NOMO-1 treated with dmso at 0.1 percent for 144 hours (cell line): ENCODE results near the gene PCED1B.
A peak's percentile ranks its signal among the peaks of the same experiment; 100 is the strongest.

Source experiments
- DNase-seq: peaks from one replicate; lab custom pipeline; 2025; ENCODE audit not compliant: unreplicated experiment; lab: John Stamatoyannopoulos, UW

The PCED1B gene

DNA sequence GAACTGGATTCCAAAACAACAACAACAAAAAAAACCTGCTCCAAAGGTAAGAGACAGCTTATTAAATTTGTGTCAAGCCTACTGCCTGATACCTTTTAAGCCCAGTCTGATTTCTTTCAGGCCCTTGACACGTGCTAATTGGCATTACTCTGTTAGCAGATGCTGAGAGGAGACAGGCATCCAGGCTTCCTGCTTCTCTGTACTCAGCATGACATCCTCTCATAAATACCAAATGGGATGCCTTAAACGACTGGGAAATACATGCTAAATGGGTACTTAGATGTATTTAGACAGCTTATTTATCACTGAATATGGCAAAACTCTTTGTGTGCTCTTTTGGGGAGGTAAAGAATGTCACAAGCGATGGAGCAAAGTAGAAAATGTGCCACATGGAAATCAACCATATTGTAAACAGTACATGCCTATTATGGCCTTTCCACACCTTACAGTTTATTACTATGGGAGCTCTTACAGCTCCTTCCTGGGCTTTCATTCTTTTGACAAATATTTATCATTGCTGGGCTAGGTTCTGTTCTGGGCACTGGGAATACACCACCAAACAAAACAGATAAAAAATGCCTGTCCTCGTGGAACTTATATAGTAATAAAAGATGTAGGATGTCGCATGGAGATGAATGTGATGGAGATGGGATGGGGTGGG, 11.5 kb upstream of the PCED1B start:
- DNase-seq, result no peak

DNA sequence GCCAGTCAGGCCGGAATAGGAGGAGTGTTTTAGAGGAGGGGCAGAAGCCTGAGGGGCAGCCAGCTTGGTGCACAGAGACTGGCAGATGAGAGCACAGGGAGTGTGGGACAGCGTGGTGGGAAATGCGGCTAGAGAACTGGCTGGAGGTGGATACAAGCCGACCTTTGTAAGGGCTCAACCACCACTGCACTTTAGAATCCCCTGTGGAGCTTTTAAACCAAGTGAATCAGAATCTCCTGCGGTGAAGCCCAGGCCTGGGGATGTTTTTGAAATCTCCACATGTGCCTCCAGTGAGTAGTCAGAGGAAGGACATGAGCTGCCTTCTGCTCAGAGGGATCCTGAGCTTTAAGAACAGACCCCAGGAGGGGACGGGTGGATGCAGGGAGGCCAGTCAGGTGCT, 10.9 kb upstream of the PCED1B start:
- no peak for DNase-seq

DNA sequence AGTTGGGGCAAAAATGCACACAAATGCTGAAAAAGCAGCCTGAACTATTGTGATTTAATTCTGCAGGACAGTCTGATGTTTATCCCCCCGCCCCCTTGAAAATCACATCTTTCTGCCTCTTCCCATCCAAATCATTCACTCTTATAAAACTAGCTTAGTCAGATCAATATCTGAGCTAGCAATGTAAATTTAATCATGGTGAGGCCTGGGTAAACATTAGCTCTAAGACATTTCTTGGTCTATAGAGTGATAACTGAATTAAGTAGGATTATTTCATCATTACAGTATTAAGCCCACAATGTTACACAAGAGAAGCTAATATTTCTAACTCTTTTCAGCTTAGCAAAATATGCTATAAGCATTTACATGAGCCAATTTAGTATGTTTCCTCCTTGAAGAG, 9.1 kb upstream of the PCED1B start:
- no peak for DNase-seq

DNA sequence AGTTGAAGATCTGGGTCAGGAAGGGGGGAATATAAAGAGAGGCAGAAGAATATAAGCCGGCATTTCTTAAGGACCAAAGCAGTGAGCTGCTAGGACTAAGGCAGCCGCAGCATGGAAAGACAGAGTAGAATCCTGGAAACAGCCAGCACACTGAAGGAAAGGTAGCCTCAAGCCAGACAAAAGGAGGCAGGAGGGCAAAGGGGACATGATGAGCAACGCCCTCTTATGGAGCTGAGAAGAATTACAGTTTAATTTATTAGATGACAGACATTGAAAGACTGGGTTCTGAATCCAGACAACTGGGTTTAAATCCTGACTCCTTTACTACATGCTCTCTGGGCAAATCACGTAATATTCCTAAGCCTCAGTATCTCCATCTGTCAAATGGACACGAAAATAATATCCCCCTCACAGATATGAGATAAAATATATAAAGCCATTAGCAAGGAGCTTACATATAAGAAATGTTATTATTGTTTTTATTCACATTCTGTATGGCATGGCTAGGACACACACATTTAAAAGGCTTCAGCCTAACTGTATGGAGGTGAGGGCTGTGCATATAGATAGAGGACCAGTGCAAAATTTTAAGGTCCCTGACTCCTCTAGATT, 8.1 kb upstream of the PCED1B start:
- DNase-seq, result peak; percentile 1

DNA sequence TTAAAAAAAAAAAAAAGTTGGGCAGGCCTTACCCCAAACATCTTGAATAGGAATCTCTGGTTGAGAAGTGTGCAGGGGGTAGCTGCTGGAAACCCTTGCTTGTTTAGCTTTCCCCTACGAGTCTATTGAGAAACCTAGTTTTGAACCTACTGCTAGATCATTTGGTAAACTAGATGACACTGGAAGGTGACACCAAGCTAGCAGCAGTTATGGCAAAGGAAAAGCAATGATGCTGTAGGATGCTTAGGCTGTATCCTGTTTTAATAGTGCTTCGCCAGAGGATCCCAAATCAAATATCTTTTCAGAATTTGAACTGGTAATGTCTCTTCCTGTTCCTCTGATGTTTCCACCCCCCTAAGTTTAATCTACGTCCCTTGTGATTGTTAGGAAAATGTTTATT, 5.5 kb upstream of the PCED1B start:
- no peak for DNase-seq

DNA sequence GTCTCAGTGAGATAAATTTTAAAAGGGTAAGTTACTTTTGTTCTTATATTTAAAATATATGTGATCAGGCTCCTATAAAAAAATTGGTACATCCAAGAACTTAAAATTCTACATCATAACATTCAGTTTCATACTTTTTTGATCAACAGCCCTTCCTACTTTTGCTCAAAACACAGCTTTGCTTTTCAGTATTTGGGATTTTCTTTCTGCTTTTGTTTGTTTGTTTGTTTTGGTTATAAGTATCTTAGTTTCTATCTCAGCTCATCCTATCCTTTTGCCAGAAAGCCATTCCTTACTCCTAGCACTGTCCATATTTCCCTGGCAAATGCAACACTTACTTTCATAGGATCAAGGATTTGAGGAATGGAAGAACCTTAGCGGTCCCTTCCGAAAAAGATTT, 4.7 kb upstream of the PCED1B start:
- DNase-seq, result no peak

DNA sequence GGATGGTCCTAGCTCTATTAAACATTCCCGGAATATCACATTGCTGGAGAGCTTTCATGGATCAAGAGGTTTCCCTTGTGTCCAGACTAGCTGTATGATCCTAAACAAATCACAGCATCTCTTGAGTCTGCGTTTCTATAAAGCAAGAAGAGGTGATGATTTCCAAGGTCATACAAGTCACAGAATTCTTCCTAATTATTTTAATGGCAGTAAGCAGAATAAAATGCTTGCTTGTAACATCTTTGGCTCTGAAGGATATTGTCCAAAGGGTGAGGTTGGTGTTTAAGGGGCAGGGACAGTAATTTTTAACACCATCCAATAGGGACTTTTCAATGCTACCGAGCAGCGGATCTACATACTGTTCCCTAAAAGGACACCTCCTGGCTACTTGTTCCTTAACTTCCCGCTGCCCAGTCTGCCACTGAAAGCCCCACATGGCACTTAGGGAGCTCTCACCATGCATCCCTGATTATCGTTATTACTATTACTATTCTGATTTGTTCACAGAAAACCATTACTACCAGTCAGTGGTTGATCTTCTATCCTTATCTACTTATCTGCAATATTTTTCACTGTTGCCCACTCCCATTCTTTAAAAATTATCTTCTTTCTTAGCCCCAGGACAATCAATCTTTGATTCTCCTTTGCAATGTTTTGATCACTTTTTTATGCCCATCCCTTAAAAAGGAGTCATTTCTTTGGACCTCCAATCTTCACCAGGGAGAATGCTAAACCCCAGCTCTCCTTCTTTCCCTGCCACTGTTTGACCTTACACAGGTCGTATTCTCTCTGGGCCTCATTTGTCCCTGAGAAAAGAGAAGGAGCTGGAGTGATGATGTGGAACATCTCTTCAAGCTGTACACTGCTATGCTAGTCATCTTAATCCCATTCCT, 4.0 kb upstream of the PCED1B start:
- DNase-seq, result no peak

DNA sequence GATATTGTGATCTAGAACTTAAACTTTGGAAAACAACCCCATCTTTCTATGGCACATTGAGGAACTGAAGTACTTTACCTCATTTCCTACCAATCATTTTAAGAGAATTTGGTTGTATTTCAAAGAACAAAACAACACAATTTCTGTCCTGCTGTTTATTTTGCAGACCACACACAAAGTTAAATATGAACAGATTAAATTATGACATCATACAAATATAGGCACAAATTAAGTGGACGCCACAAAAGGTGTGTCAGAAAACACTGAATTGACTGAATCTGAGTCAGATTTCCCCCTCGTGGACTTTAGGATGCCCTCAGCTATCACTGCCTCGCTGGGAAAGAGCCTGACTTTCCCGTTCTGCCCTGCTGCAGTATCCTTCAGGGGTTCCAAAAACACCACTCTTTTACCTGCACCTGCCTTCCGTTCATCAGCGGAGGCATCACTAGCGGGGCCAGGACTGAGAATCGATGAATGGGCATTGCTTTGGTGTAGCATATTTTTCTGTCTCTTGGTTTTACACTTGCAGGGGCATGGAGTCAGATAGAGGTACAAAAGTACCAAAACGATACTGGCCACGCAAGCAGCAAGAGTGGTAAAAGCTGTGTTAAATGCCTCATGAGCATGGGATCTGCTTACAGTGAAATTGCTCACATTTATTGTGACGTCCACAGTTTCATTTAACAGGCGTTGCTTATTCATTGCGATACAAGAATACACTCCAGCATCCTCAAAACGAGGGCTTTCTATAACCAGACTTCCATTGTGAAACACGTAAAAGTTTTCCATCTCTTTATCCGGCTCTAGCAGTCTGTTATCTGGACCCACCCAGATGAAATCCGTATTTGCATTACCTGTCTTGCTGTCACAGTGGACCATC, 2.0 kb upstream of the PCED1B start:
- no peak for DNase-seq

DNA sequence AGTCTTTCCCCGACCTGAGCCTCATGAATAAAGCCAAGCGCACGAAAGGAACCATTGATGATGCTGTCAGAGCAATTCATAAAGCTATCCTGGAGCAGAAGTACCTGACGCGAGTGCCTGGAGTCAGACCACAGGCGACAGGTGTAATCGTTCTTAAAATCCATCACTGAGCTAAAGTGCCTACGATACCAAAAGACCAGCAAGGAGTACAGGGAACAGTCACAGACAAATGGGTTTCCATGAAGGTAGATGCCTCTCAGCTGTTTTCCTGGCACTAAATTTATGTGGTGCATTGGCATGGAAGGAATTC, 1.4 kb upstream of the PCED1B start:
- no peak for DNase-seq

DNA sequence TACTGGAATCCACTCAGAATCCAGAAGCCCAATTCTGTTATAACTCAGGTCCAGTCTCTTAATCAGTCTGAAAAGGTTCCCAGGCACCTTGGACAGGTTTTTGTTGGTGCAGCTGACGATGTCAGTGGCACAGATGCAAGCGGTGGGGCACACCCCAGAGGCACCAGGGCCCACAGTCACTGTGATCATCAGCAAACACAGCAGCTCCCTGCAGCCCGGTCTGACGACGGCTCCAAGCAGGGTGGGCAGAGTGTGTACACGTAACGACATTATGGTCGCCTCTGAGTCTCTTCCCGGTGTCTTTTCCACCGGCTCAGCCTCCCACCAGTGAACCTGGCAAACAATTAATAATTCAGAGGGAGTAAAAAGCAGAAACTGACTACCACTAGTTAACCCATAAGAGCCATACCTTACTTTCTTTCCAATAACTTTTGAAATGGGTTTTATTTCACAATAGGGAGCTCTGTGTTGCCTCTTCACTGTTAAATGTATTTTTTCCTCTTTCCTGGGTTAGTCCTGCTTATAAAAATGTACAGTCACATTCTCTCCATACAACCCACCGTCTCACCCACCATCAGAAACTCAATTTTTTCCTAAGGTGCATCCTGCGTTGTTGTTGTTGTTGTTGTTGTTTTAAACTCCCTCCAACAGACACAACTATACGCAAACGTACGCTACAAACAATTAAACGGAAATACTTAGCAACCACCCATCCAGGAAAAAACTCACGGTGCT, 521 bp upstream of the PCED1B start:
- DNase-seq, result no peak

DNA sequence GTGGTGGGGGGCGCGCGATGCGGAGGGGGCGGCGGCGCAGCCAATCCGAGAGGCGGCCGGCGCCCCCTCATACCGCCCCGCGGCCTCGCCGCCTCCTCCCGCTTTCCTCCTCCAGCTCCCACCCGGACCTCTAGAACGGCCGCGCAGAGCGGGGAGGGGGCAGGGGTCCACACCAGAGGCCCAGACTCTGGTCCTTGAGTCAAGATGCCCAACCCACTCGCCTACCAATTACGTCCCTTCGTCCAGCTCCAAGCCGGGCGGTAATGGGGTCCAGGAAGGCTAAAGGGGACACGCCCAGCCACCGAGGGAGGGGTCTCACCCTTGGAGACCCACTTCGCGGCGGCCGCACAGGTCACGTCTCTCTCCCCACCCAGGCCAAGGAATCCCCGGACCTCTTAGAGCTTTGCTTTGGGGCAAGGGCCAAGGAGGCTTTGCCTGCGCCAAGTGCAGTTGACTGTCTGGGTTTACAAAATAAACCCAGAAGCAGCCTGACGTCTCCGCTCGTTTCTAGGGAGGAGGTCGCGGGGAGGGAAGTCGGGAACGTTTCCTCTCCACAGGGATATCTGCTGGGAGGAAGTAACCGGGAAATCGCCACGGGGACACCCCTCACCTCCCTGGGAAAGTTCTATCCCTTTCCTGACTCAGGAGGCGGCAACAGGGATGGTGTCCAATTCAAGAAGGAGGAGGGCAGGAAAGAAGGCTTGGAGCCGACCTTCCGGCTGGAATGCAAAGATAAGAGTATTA, 732 bp downstream of the PCED1B start:
- DNase-seq, result no peak

DNA sequence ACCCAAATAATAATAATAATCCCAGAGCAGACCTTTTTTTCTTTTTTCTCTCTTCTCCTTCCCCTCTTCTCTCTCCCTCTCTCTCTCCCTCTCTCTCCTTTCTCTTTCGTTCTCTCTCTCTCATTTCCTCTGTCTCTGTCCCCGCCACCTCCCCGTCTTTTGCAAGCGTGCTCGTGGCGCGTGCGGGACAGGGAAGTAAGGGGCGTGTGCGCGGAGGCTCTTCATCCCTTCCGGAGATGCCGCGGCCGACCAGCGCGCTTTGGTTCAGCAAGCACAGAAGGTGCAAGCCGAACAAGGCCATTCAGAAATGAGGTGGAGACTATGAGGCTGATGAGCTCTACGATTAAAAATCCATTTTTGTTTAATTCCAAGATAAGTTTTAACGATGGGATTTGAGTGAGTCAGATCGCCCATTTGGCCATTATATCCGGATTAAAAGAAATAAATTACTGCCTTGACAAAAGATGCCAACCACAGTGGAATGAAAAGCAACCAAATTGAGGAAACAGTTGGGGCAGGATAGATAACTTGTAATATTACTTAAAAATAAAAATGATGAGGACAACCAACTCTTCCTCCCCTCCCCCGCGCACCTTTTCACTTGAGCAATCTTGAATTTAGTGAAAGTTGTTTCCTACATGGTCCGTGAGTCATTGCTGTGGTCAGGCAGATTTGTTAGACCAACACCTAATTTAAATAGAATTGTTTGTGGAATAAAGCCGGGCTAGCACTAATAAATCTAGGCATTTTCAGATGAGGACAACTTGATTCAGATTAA, 1.5 kb downstream of the PCED1B start:
- peak; percentile 54 for DNase-seq

DNA sequence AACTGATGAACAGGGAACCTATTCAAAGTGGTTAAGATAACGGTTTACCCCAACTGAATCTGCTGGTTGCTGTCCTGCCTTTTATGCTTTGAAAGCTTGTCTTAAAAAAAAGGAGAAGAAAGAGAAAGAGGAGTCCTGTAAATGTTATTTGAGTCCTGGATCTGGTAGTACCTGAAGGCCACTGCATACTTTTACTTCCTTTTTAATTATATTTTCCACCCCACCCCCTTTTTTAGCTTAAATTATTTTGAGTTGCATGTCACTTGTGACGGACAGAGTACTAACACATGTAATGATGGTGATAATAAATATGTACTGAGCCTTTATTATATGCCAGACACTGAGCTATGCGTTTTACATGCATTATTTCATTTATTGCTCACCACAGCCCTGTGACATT, 2.9 kb downstream of the PCED1B start:
- no peak for DNase-seq

DNA sequence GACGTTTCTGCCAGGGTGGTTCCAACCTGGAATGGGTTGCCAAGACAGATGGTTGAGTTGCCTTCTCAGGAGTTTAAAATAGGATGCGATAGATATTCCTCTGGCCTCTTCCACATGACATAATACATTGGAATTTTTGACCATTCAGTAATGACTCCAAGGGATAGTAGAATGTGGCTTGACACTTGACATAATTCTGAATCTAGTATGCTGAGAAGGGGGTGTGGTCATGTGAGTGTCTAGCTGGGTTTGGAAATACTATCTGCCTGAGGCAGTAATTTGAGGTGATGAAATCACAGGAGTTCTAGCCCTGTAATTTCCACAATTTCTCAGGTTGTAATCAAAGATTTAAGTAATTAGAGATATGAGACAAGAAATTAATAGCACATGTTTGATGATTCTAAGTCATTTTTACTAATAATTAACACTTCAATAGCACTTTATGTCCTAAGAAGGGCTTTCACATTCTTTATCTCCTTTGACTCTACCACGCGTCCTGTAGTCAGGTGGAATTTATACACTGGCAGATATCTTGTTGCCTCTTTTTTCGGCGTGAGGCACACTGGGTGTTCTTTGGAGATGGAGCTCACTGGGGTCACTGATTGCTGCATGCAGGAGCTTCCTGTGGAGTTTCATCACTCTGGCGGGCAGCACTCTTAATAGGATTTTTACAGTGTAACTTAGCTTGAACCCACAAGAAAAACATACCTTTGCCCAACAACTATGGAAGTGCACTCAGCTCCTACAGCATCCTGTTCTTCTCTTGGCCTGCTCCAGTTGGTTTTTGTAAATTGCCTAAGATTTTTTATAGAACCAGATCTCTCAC, 3.6 kb downstream of the PCED1B start:
- DNase-seq, result peak; percentile 16

DNA sequence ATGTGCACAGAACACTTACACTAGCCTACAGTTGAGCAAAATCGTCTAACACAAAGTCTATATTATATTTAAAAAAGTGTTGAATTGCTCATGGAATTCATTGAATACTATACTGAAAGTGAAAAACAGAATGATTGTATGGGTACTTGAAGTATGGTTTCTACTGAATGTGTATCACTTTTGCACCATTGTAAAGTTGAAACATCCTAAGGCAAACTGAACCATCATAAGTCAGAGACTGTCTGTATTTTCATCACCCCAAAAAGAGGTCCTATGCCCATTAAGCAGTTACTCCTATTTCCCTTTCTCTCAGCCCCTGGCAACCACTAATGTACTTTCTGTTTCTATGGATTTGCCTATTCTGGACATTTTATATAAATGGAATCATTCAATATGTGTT, 4.8 kb downstream of the PCED1B start:
- no peak for DNase-seq

DNA sequence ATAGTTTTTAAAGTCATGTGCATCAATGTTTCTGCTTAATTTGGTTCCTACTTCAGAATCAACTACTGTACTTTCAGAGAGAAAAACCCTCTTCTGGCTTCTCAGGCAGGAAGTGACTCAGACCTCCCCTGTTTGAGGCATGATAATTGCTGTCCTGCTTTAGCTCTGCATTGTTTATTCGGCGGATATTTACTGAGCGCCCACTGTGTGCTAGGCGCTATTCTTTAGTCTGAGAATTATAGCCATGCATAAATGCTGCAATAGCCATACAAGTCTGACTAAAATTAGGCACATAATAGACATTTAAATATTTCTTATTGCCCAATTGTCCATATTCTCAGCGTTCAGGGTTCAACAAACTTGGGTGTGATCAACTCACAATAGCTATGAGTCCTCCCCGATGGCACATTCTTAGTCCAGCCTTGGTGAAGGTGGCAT, 6.4 kb downstream of the PCED1B start:
- peak; percentile 68 for DNase-seq

DNA sequence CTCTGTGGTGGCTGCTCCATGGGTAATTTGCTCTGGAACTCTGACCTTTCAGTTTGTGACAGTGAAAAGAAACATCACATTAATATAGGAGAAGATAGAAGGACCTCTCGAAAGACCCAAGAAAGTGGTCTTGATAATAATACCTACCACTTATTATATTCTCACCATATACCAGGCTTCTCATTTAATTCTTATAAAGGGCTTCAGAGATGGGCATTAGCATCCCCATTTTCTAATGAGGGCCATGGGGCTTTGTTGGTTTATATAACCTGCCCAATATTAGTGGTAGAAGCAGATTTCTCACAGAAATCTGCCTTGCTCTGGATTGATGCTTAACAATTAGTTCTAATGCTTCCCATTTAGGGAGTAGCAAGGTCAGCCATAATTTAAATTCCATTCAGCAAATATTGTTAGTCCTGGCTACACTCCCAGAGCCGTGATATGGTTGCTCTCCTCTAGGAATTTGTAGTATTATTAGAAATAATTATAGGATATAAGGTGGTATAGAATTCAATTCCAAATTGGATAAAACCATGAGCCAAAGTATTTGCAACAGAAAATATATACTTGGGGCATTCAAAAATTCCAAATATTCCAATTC, 7.8 kb downstream of the PCED1B start:
- DNase-seq, result no peak
